ENCODE results near the gene TNRC18. TPM values are rescaled to one million over a fixed set of nuclear protein-coding genes. Genes with fewer than 3 reads are reported as not detected.

TNRC18 gene
- total RNA-seq, 2 experiments from 2014 or later: 43.8 to 44.2 TPM

GRCh38 chr7:5388273-5388901, 35.2 kb downstream of the TNRC18 start:
- Mint-ChIP-seq H3K4me1 (ENCODE audit: low read depth) (peaks cover 23% of the 10 kb centered on the region), H3K36me3 (ENCODE audit: low read depth) (peaks cover 34% of the 10 kb centered on the region), H3K4me3 (no peak overlapping the region), H3K27me3 (no peaks in the 10 kb centered on the region), H3K9me3 (no peaks in the 10 kb centered on the region), H3K27ac (no peak overlapping the region)
- no peak for TF ChIP-seq CTCF (IDR thresholded peaks at IDR 0.05)
- ATAC-seq (no peak), DNase-seq (no peak)
- intact Hi-C loops (cut with micrococcal nuclease): no loop called here
- POLR2A ChIA-PET: no interaction called here
- CTCF ChIA-PET: no interaction called here

- ChIA-PET POLR2A (no interaction called here), CTCF (no interaction called here)
- Mint-ChIP-seq H3K27me3 (no peaks in the 10 kb centered on the region), H3K27ac (no peak overlapping the region), H3K4me1 (ENCODE audit: low read depth) (peaks cover 27% of the 10 kb centered on the region), H3K9me3 (no peaks in the 10 kb centered on the region), H3K4me3 (no peak overlapping the region), H3K36me3 (ENCODE audit: low read depth) (peaks cover 29% of the 10 kb centered on the region)
- TF ChIP-seq CTCF (IDR thresholded peaks at IDR 0.05): no peak
- no peak for DNase-seq
- intact Hi-C loops (cut with micrococcal nuclease): no loop called here
- no peak for ATAC-seq
Observed at GRCh38 chr7:5387711-5388245, 35.9 kb downstream of the TNRC18 start.

GRCh38 chr7:5384618-5385017, 39.0 kb downstream of the TNRC18 start:
- ChIA-PET CTCF (interaction anchor here (0.9 to 1.8 kb wide), 2 partner anchors 11 to 12 kb away, joined by 4 read pairs; no protein-coding TSS in a partner anchor), POLR2A (no interaction called here)
- Mint-ChIP-seq H3K36me3 (ENCODE audit: low read depth) (peaks cover 13% of the 10 kb centered on the region), H3K4me1 (ENCODE audit: low read depth) (peaks cover 26% of the 10 kb centered on the region), H3K9me3 (no peaks in the 10 kb centered on the region), H3K27me3 (no peaks in the 10 kb centered on the region), H3K27ac (no peak overlapping the region), H3K4me3 (no peak overlapping the region)
- no peak for TF ChIP-seq CTCF (IDR thresholded peaks at IDR 0.05)
- no peak for DNase-seq
- intact Hi-C loops (cut with micrococcal nuclease): no loop called here
- ATAC-seq: no peak

GRCh38 chr7:5383314-5384098, 40.1 kb downstream of the TNRC18 start:
- TF ChIP-seq CTCF (IDR thresholded peaks at IDR 0.05): no peak
- POLR2A ChIA-PET: interaction anchor here (1.5 kb wide), 1 partner anchor 13 kb away, joined by 5 read pairs; no protein-coding TSS in a partner anchor

More at GRCh38 chr7:5383314-5384098, 40.1 kb downstream of the TNRC18 start:
- no peaks in the 10 kb centered on the region for H3K27me3 Mint-ChIP-seq
- DNase-seq (no peak), ATAC-seq (no peak)
- intact Hi-C loops (cut with micrococcal nuclease): no loop called here
- peaks cover 26% of the 10 kb centered on the region for H3K4me1 Mint-ChIP-seq (ENCODE audit: low read depth)
- H3K9me3 Mint-ChIP-seq: no peaks in the 10 kb centered on the region
- H3K4me3 Mint-ChIP-seq: no peak overlapping the region
- no peak overlapping the region for H3K27ac Mint-ChIP-seq
- H3K36me3 Mint-ChIP-seq (ENCODE audit: low read depth): peaks cover 12% of the 10 kb centered on the region
- CTCF ChIA-PET: interaction anchor here (1.1 to 3.5 kb wide), 3 partner anchors 10 to 18 kb away, joined by 3 to 10 read pairs (median 4); no protein-coding TSS in a partner anchor
